ENCODE results near the gene PARP11.

- TF ChIP-seq, protein P1, sequence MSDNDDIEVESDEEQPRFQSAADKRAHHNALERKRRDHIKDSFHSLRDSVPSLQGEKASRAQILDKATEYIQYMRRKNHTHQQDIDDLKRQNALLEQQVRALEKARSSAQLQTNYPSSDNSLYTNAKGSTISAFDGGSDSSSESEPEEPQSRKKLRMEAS (IDR thresholded peaks at IDR 0.05), result no peak
- TF ChIP-seq, protein P2, sequence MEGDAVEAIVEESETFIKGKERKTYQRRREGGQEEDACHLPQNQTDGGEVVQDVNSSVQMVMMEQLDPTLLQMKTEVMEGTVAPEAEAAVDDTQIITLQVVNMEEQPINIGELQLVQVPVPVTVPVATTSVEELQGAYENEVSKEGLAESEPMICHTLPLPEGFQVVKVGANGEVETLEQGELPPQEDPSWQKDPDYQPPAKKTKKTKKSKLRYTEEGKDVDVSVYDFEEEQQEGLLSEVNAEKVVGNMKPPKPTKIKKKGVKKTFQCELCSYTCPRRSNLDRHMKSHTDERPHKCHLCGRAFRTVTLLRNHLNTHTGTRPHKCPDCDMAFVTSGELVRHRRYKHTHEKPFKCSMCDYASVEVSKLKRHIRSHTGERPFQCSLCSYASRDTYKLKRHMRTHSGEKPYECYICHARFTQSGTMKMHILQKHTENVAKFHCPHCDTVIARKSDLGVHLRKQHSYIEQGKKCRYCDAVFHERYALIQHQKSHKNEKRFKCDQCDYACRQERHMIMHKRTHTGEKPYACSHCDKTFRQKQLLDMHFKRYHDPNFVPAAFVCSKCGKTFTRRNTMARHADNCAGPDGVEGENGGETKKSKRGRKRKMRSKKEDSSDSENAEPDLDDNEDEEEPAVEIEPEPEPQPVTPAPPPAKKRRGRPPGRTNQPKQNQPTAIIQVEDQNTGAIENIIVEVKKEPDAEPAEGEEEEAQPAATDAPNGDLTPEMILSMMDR (IDR thresholded peaks at IDR 0.05 in 2 of 3, conservative IDR thresholded peaks at IDR 0.05 in 1 of 3; ENCODE audit: borderline replicate concordance in 1 of 3, insufficient read depth in 1 of 3, low read depth in 2 of 3, low read length in 2 of 3), result no peak
- TF ChIP-seq, protein P3, sequence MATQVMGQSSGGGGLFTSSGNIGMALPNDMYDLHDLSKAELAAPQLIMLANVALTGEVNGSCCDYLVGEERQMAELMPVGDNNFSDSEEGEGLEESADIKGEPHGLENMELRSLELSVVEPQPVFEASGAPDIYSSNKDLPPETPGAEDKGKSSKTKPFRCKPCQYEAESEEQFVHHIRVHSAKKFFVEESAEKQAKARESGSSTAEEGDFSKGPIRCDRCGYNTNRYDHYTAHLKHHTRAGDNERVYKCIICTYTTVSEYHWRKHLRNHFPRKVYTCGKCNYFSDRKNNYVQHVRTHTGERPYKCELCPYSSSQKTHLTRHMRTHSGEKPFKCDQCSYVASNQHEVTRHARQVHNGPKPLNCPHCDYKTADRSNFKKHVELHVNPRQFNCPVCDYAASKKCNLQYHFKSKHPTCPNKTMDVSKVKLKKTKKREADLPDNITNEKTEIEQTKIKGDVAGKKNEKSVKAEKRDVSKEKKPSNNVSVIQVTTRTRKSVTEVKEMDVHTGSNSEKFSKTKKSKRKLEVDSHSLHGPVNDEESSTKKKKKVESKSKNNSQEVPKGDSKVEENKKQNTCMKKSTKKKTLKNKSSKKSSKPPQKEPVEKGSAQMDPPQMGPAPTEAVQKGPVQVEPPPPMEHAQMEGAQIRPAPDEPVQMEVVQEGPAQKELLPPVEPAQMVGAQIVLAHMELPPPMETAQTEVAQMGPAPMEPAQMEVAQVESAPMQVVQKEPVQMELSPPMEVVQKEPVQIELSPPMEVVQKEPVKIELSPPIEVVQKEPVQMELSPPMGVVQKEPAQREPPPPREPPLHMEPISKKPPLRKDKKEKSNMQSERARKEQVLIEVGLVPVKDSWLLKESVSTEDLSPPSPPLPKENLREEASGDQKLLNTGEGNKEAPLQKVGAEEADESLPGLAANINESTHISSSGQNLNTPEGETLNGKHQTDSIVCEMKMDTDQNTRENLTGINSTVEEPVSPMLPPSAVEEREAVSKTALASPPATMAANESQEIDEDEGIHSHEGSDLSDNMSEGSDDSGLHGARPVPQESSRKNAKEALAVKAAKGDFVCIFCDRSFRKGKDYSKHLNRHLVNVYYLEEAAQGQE (IDR thresholded peaks at IDR 0.05; ENCODE audit: low read depth), result no peak
- TF ChIP-seq SRF (IDR thresholded peaks at IDR 0.05; ENCODE audit: low read depth) (no peak), POLR2AphosphoS5 (IDR thresholded peaks at IDR 0.05; ENCODE audit: low read depth, low read length) (no peak), RAD21 (IDR thresholded peaks at IDR 0.05; ENCODE audit: low read depth) (no peak), ELF1 (IDR thresholded peaks at IDR 0.05; ENCODE audit: borderline replicate concordance, low read depth) (no peak), YY1 (IDR thresholded peaks at IDR 0.05; ENCODE audit: extremely low read depth, insufficient replicate concordance, low read depth, low read length) (no peak), SIN3A (IDR thresholded peaks at IDR 0.05; ENCODE audit: low read depth) (no peak), EZH2phosphoT487 (IDR thresholded peaks at IDR 0.05; ENCODE audit: borderline replicate concordance) (no peak), FOSL1 (IDR thresholded peaks at IDR 0.05; ENCODE audit: low read depth) (no peak), POLR2A (IDR thresholded peaks at IDR 0.05; ENCODE audit: borderline replicate concordance, extremely low read depth, insufficient read depth, insufficient read length) (no peak), CBX3 (IDR thresholded peaks at IDR 0.05; ENCODE audit: low read depth) (no peak), ZNF274 (IDR thresholded peaks at IDR 0.05; ENCODE audit: low read depth, low read length) (no peak)
Observed at GRCh38 chr12:3897371-3897971, 24.3 kb upstream of the PARP11 start.

All from HCT116 (cell line).